ENCODE measurements around the gene TTC39B.
A peak's percentile ranks its signal among the peaks of the same experiment; 100 is the strongest.

The TTC39B gene

DNA sequence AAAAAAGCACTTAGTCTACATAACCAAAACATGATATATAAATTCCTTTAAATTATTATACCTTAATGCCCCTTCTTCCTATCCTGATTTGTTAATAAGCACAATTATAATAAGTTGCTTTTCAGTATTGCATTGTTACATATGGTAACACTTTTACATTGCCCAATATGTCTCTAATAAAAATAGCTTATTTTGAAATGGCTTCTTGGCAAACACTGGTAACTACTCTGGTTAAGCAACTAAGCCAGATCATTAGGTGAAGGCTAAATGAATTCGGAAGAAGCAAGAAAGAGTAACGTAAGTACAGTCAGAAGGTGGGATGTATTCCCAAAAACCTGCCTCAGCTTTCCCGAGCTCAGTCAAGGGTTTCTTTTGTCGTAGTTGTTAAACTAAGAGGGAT lies 85.3 kb downstream of the TTC39B start:
- no peak for ATAC-seq

GRCh38 chr9:15220658-15221318 lies 86.2 kb downstream of the TTC39B start:
- no peak for ATAC-seq

GRCh38 chr9:15219546-15219945 lies 87.5 kb downstream of the TTC39B start:
- ATAC-seq: no peak

GRCh38 chr9:15218994-15219393 lies 88.0 kb downstream of the TTC39B start:
- ATAC-seq: no peak

- ATAC-seq: no peak
Measured at GRCh38 chr9:15213249-15213648, 93.8 kb downstream of the TTC39B start.

GRCh38 chr9:15211815-15212495 lies 95.1 kb downstream of the TTC39B start:
- no peak for ATAC-seq

GRCh38 chr9:15211160-15211814 lies 95.7 kb downstream of the TTC39B start:
- ATAC-seq: peak in 1 of 2 donors; percentile 28

- no peak for ATAC-seq
Measured at GRCh38 chr9:15206903-15207696, 99.9 kb downstream of the TTC39B start.

DNA sequence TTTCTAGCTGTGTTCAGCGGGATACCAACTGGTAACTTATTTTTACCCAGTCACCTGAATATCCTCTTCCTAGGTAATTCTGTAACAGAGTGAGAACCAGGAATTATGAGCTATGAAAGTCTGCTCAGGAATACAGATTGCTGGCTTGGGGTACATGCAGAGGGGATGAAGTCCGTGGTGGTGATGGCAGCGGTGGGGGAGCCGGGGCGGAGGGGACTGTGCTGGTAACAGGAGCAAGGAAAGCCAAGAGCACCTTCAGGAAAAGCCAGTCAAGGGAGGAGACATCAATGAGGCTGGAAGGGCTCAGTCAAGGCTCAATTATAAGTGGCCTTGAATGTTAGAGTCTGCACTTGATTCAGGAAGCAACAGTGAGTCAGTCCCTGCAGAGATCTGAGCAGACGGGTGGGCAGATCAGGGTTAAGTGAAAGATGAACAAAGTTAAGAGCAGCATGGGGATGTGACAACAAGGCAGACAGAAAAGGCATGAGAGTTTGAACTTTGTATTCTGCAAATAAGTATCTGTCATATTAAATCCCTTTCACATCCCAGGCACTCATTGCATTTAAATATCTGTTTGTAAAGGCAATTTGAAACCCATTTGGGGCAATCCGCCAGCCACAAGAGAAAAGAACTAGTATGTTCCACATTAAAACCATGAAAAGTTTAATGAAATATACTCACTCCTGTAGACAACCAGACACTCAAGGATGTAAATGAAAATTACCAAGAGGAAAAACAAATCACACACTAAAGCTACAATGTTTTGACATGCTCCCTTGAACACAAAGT lies 101.2 kb downstream of the TTC39B start:
- ATAC-seq: no peak

- ATAC-seq: no peak
Measured at GRCh38 chr9:15203581-15203980, 103.4 kb downstream of the TTC39B start.

- ATAC-seq: no peak
Measured at GRCh38 chr9:15200111-15200510, 106.9 kb downstream of the TTC39B start.

DNA sequence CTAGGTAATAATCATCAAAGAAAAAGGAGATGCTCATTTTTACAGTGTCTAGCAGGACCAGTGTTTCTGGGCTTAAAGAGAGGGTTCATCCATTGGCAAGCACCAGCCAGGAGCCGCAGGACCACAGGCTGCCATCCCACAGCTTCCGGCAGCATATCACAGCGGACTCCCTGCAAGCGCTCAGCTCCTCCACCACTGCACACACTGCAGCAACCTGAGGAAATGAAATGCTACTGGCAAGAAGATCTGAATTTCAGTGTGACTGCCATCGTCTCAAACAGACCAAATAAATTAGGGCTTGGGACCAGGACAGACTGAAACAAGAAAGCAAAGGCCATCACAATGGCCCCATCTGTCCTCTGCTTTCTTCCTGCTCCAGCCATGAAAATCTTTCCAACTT lies 114.2 kb downstream of the TTC39B start:
- ATAC-seq: no peak

- ATAC-seq: no peak
Measured at GRCh38 chr9:15191378-15191777, 115.6 kb downstream of the TTC39B start.

DNA sequence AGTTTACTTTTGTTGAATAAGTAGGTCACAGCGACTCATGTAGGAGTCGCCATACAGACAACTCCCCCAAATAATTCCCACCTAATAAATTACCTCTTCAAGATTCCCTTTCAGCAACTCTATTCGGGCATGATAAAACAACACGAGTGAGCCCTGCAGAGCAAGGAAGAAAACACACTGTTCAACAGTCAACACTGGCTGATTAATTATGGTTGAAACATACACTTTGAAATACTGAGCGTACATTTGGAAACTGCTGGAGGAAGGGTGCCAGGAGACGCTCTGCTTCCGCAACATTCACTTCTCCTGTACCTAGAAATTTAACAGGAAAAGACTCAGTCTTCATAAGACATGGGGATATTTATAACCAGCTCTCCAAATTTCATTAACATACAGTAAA lies 117.5 kb downstream of the TTC39B start:
- no peak for ATAC-seq

DNA sequence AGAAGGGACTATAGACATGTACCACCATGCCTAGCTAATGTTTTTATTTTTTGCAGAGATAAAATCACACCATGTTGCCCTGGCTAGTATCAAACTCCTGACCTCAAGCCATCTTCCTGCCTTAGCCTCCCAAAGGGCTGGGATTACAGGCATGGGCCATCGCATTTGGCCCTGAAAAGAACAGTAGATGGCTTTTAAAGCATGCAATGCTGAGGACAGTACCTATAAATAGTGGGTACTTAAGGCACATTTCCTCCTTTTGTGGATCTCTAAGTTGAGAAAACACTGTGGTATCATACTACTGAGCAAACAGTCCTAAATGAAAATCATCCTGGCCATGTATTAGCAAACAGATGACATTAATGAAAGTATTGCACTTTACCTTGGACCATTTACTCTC lies 119.4 kb downstream of the TTC39B start:
- no peak for ATAC-seq

GRCh38 chr9:15182730-15183129 lies 124.3 kb downstream of the TTC39B start:
- no peak for ATAC-seq

DNA sequence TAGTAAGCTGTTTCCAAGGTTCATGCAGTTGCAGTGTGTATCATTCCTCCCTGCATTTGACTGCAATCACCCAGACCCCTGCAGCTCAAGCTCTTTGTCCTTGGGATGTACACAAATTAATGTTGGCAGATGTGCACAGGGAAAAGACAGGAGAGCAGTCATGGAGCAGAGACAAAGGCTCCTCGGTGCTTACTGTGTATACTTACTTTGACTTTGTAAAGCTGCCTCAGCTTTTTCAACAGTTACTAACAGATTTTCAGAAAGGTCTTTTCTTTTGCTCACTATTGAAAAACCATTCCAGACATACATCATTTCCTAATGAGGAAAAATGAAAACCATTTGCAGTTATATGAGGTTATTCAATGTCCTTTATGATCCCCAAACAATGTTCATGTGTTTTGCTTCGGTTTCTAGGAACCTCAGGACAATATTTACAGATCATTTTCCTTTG lies 124.9 kb downstream of the TTC39B start:
- ATAC-seq: no peak

DNA sequence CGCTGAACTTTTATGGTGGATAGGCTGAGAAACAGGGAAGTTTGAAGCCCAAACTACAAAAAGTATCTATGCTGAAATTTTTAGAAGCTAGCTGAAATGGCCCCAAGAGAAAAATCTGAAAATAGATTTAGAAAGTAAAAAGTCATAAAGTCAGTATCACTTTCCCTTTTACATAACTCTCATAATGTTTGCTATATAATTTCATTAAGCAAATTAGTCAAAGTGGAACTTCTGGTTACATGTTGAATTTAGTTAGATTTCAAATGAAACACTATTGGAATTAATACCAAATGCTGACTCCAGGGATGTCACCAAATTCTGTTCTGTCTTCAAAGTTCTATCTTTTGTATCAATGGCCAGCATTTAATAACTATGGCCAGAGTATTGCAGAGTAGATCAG lies 126.9 kb downstream of the TTC39B start:
- ATAC-seq: peak in 1 of 2 donors; percentile 25

- ATAC-seq: no peak
Measured at GRCh38 chr9:15178631-15179030, 128.4 kb downstream of the TTC39B start.

- ATAC-seq: no peak
Measured at GRCh38 chr9:15176836-15177235, 130.2 kb downstream of the TTC39B start.

DNA sequence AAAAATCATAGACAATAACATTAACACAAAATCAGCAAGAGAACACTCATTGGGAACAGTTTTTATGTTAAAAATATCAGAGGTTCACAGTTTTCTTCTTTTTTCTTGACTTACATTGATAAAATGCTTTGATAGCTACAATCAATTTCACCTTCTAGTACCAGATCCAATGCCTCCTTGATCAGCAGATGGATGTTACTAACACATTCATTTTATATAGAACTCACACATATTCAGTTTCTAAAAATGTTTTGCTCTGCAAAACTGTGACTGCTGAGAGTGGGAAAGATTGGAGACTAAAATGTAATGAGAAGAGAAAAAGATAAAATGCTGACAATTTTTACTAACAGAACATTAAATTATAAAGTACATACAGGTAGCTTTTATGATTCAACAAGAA lies 143.1 kb downstream of the TTC39B start:
- ATAC-seq: no peak

GRCh38 chr9:15161753-15162152 lies 145.3 kb downstream of the TTC39B start:
- ATAC-seq: no peak

Measured in activated CD4-positive, CD25-positive, alpha-beta regulatory T cell treated with anti-CD3 and anti-CD28 coated beads, Interleukin-2, amount 50 U/mL, for 24 hours (primary cell).